ENCODE results near the gene TTLL3. TPM values are rescaled to one million over a fixed set of nuclear protein-coding genes. Genes with fewer than 3 reads are reported as not detected.
"Not testable (repeated sequence)": the region's sequence is repeated elsewhere in the genome, so short reads cannot be mapped to it uniquely, and the experiment has no call there.

The TTLL3 gene, protein sequence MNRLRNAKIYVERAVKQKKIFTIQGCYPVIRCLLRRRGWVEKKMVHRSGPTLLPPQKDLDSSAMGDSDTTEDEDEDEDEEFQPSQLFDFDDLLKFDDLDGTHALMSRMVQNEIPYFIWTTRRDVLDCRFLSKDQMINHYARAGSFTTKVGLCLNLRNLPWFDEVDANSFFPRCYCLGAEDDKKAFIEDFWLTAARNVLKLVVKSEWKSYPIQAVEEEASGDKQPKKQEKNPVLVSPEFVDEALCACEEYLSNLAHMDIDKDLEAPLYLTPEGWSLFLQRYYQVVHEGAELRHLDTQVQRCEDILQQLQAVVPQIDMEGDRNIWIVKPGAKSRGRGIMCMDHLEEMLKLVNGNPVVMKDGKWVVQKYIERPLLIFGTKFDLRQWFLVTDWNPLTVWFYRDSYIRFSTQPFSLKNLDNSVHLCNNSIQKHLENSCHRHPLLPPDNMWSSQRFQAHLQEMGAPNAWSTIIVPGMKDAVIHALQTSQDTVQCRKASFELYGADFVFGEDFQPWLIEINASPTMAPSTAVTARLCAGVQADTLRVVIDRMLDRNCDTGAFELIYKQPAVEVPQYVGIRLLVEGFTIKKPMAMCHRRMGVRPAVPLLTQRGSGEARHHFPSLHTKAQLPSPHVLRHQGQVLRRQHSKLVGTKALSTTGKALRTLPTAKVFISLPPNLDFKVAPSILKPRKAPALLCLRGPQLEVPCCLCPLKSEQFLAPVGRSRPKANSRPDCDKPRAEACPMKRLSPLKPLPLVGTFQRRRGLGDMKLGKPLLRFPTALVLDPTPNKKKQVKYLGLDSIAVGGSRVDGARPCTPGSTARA
- 10 to 100 TPM in 1 of 3 donors, 1 to 10 TPM in 2; 4.2 to 10.1 (median 5.0) TPM for polyA plus RNA-seq

DNA sequence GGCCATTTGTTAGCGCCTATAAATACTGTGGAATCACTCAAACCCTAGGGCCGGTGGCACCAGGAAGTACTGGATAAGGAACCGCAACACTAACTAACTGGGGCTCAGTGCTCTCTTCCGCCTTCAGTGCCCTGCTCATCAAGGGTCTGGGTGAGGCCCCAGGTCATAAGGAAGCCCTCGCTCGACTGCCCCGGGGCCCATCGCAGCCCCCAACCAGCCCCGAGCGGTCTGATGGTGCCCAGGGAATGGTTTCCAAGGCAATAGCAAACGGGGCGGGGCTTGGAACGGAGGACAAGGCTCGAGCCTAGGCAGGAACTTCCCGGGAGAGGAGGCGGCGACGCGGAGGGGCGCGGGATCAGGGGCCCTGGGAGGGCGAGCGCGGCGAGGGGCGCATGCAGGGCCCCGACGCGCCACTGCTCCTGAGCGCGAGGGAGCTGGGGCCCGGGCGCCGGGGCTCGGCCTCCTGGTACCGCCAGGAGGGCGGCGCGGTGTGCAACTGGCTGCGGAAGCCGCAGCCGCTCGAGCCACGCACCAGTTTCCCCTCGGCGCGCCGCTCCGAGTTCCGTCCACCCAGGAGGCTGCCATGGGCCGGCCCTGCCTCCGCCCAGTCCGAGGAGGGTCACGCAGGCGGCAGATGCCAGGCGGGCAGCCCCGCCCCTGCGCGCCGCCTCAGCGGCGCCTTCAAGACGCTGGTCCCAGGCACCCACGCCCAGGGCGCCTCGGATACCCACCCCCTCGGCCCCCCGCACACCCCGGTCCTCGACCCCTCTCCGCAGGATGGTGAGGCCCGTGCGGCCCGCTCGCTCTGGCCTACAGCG, at the start of gene TTLL3:
TSS of gene TTLL3 (plus strand) at position 648 of the 818 bp plus-strand sequence. CDS start 400 bp downstream, outside the sequence.
- H3K36me3 Mint-ChIP-seq, result peaks cover 0 to 10% (median 9%) of the 10 kb centered on the region in 3 donors
- no peaks in the 10 kb centered on the region for H3K9me3 Mint-ChIP-seq
- peaks cover 0 to 10% (median 5%) of the 10 kb centered on the region in 3 donors for H3K27me3 Mint-ChIP-seq (ENCODE audit: low read depth in 3 of 3)
- peak within 1 kb of the TSS; percentile 89 to 95 (median 93) for H3K4me3 Mint-ChIP-seq
- peak within 1 kb of the TSS; percentile 96 to 99 (median 99) for H3K27ac Mint-ChIP-seq
- peaks cover 45 to 59% of the 10 kb centered on the region in 2 donors for H3K4me1 Mint-ChIP-seq
- DNase-seq, result peak; percentile 49 to 55 (median 55)

DNA sequence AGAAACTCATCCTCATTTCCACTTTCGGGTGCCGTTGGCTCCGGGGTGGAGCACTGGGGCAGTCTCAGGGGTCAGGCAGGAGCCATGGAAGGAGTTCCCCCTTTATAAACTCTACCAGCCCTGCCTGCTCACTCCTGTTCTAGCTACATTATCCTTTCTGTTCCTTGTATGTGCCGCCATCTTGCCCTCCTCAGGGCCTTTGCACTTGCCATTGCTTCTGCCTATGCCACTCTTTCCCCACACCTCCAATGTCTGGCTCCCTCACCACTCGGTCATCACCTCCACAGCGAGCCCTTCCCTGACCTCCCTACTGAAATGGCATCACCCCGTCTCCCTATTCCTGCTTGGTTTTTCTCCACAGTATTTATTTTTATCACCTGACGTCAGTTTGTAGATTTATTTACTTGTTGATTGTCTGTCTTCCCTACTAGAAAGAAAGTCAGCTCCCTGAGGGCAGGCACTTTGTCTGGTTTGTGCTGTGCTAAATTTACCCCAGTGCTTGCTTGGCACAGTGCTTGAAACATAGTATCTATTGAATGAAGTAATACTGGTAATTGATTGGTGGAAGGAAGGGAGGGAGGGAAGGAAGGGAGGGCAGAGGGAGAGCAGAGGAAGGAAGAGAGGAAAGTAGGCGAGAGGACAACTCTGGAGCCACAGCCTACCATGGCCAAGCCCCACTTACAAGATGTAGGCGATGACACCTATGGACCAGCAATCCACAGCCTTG, 49.1 kb upstream of the TTLL3 start:
- H3K9me3 Mint-ChIP-seq, result no peaks in the 10 kb centered on the region
- H3K36me3 Mint-ChIP-seq, result peaks cover 13 to 36% (median 18%) of the 10 kb centered on the region in 3 donors
- H3K4me3 Mint-ChIP-seq, result no peak overlapping the region
- no peak for DNase-seq
- peaks cover 0 to 2% (median 0%) of the 10 kb centered on the region in 3 donors for H3K27me3 Mint-ChIP-seq (ENCODE audit: low read depth in 3 of 3)
- peaks cover 0 to 6% of the 10 kb centered on the region in 2 donors for H3K4me1 Mint-ChIP-seq
- peak overlapping the region in 3 of 6 donors; percentile 1 to 51 (median 43) for H3K27ac Mint-ChIP-seq

DNA sequence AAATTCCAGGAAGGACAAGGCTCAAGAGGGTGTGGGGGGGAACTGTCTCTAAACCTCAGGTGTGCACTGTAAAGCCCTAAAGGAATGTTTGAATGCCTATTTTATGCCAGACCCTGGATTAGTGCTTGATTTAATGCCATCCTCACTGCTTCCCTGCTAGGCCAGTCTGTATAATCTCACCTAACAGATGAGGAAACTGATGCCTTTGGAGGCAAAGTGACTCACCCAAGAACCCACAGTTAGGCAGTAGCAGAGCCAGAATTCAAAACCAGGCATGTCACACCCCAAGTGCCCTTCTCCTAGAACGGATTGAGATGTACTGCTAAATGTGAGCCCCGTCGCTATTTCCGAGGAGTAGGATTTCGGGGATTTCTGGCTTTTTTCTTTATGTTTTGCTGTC, 48.1 kb upstream of the TTLL3 start:
- H3K27ac Mint-ChIP-seq, result peak overlapping the region in 1 of 6 donors; percentile 60

DNA sequence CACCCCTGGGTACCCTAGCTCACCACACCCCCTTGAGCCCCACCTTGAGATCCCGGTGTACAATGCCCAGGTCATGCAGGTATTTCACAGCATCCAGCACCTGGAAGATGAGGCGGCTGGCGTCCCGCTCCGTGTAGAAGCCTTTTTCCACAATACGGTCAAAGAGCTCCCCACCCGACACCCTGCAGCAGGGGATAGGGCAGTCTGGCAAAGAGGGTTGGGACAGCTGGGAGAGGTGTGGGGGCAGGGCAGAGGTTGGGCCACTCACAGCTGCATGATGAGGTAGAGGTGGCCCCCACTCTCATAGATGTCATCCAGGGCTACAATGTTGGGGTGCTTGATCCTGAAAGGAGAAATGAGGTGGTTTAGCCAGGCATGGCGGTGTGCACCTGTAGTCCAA, 47.2 kb upstream of the TTLL3 start:
- Mint-ChIP-seq H3K9me3 (no peaks in the 10 kb centered on the region), H3K4me3 (no peak overlapping the region), H3K27ac (no peak overlapping the region), H3K27me3 (ENCODE audit: low read depth in 3 of 3) (peaks cover 0 to 2% (median 0%) of the 10 kb centered on the region in 3 donors), H3K36me3 (peaks cover 13 to 24% (median 22%) of the 10 kb centered on the region in 3 donors), H3K4me1 (peaks cover 13 to 19% of the 10 kb centered on the region in 2 donors)
- DNase-seq, result no peak

More for the DNA sequence above, 48.1 kb upstream of the TTLL3 start:
- no peak for DNase-seq
- Mint-ChIP-seq H3K4me1 (peaks cover 4 to 10% of the 10 kb centered on the region in 2 donors), H3K36me3 (peaks cover 13 to 27% (median 21%) of the 10 kb centered on the region in 3 donors), H3K27me3 (ENCODE audit: low read depth in 3 of 3) (peaks cover 0 to 2% (median 0%) of the 10 kb centered on the region in 3 donors), H3K9me3 (no peaks in the 10 kb centered on the region), H3K4me3 (no peak overlapping the region)

DNA sequence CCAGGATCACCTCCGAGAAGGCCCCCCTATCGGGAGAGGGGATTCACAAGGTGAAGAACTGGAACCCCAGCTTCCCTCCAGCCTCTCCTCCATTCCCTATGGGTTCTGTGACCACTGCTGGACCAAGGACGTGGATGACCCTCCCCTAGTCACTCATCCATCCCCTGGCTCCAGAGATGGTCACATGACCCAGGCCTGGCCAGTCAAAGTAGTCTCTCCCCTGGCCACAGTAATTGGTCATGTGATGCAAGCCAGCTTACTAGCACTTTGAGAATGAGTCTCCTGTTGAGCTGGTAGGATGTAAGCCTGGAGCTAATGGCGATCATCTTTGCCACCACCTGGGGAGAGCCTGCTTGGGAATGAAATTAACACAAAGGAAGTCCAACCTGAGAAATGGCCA, 44.2 kb upstream of the TTLL3 start:
- no peaks in the 10 kb centered on the region for H3K9me3 Mint-ChIP-seq
- no peak overlapping the region for H3K4me3 Mint-ChIP-seq
- peaks cover 40% of the 10 kb centered on the region in 2 donors for H3K4me1 Mint-ChIP-seq
- H3K27ac Mint-ChIP-seq, result peak overlapping the region in 1 of 6 donors; percentile 29
- H3K27me3 Mint-ChIP-seq (ENCODE audit: low read depth in 3 of 3), result no peaks in the 10 kb centered on the region
- peaks cover 0 to 8% (median 3%) of the 10 kb centered on the region in 3 donors for H3K36me3 Mint-ChIP-seq
- no peak for DNase-seq

DNA sequence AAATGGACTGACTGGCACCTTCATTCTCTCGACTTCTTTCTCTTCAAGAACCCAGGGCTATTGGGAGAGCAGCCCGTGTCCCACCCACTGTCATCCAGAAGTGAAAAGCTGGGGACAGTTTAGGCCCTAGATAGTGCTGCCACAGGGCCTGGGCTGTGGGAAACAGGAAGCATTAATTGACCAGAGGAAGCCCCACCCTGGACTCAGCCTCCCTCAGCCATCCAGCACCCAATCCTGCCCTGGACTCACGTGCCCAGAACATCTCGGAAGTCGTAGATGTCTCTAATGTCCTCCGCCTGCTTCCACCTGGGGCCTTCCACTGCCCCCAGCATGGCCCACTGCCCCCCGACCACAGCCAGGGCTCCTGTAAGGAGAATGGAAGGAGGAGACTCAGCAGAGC, 42.6 kb upstream of the TTLL3 start:
- peaks cover 0 to 12% (median 0%) of the 10 kb centered on the region in 3 donors for H3K36me3 Mint-ChIP-seq
- H3K4me3 Mint-ChIP-seq, result peak overlapping the region in 4 of 5 donors; percentile 5 to 26 (median 18)
- no peaks in the 10 kb centered on the region for H3K9me3 Mint-ChIP-seq
- no peak for DNase-seq
- peak overlapping the region; percentile 31 to 64 (median 53) for H3K27ac Mint-ChIP-seq
- no peaks in the 10 kb centered on the region for H3K27me3 Mint-ChIP-seq (ENCODE audit: low read depth in 3 of 3)
- H3K4me1 Mint-ChIP-seq, result peaks cover 41 to 43% of the 10 kb centered on the region in 2 donors

DNA sequence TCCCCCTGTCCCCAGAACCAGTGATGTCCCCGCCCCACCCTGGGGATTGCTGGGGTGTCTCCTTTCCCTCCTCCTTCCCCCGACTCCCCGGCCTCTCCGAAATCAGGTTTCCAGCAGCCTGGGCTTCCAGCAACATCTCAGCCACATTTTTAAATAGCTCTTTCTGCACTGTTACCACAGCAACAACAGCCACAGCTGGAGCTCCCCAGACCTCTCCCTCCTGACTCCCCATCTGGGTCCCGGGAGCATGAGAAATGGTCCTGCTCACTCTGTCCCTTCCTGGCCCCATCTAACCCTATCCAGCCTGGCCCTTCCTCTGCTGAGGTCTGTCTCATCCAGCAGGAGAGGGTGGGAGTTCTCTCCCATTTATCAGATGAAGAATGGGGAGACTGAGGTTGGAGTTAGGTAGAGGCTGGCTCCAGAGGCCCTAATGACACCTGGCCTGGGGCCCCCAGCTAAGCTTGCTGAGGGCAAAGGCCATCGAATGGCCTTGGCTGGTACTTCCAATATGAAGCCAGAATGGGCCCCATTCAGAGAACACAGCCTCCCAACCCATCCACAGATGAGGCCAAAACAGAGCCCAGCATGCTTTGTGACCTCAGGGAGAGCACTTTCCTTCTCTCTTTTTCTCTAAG, 41.8 kb upstream of the TTLL3 start:
- no peak for DNase-seq

DNA sequence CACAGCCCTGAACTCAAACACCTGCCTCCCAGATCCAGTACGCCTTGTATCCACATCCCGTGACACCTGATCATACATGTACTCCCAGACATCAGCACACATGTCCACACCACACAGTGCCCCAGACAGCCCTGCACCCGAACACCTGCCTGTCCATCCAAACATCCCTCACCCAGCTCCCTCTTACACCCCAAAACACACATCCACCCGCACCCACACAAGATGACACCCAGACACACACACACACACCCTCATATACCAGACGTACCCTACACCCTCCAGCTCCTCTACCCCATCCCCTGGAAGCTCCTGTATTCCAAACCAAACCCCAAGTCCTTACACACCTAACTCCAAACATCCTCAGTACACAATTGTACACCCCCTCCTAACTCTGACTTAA, 41.0 kb upstream of the TTLL3 start:
- H3K9me3 Mint-ChIP-seq, result no peaks in the 10 kb centered on the region

More for the DNA sequence above, 41.8 kb upstream of the TTLL3 start:
- Mint-ChIP-seq H3K27me3 (ENCODE audit: low read depth in 3 of 3) (no peaks in the 10 kb centered on the region), H3K27ac (peak overlapping the region in 3 of 6 donors; percentile 35 to 64 (median 51)), H3K36me3 (peaks cover 0 to 15% (median 0%) of the 10 kb centered on the region in 3 donors), H3K9me3 (no peaks in the 10 kb centered on the region), H3K4me1 (peaks cover 41 to 43% of the 10 kb centered on the region in 2 donors), H3K4me3 (peak overlapping the region in 4 of 5 donors; percentile 23 to 76 (median 52))

DNA sequence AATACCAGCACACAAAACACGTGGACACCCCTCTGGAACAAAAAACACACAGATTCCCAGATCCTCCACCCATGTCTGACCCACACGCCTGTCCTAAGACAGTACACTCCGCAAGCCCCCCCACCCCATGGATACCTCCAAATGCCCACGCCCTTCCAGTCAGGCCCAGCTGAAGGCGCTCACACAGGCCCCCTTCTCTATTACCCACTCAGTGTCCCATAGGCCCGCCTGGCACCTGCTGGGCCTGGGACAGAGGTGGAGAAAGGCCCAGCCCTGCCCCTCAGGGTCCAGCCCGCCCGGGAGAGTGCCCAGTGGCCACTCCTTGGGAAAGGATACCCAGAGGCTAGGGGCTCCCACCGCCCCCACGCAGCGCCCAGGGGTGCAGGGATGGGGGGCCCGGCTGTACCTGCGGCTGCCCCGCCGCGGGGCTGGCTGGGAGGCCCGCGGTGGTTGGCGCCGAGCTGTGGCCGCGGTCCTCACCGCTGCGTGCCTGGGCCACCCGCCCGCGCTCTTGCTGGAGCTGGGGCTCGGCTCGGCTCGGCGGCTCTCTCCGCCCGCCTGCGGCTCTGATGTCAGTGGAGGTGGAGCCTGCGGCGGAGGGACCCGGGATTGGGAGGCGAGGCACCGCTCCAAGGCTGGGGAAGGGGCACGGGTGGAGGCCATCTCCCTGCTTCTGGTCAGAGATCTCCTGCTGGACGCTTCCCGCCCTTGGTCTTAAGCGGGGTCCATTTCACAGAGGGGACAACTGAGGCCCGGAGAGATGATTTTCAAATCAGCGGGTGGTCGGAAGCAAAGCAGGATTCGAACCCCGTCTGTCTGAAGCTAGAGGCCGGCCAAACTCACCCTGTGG, 40.4 kb upstream of the TTLL3 start, which contains the start of gene CAMK1:
TSS of gene CAMK1 (minus strand) at position 522 of the 850 bp plus-strand sequence. CDS start 2,198 bp downstream, outside the sequence.
- no peaks in the 10 kb centered on the region for H3K9me3 Mint-ChIP-seq
- no peaks in the 10 kb centered on the region for H3K27me3 Mint-ChIP-seq (ENCODE audit: low read depth in 3 of 3)
- H3K4me1 Mint-ChIP-seq, result peaks cover 41 to 43% of the 10 kb centered on the region in 2 donors
- peak within 1 kb of the TSS; percentile 75 to 85 (median 76) for H3K4me3 Mint-ChIP-seq
- DNase-seq, result peak; percentile 56 to 59 (median 56)
- H3K27ac Mint-ChIP-seq, result peak within 1 kb of the TSS in 5 of 6 donors; percentile 1 to 81 (median 72)
- peaks cover 0 to 15% (median 0%) of the 10 kb centered on the region in 3 donors for H3K36me3 Mint-ChIP-seq

More for the DNA sequence above, 41.0 kb upstream of the TTLL3 start:
- Mint-ChIP-seq H3K27ac (peak overlapping the region in 5 of 6 donors; percentile 1 to 81 (median 72)), H3K4me1 (peaks cover 41 to 43% of the 10 kb centered on the region in 2 donors), H3K27me3 (ENCODE audit: low read depth in 3 of 3) (no peaks in the 10 kb centered on the region), H3K36me3 (peaks cover 0 to 15% (median 0%) of the 10 kb centered on the region in 3 donors), H3K4me3 (peak overlapping the region; percentile 75 to 85 (median 76))
- no peak for DNase-seq

DNA sequence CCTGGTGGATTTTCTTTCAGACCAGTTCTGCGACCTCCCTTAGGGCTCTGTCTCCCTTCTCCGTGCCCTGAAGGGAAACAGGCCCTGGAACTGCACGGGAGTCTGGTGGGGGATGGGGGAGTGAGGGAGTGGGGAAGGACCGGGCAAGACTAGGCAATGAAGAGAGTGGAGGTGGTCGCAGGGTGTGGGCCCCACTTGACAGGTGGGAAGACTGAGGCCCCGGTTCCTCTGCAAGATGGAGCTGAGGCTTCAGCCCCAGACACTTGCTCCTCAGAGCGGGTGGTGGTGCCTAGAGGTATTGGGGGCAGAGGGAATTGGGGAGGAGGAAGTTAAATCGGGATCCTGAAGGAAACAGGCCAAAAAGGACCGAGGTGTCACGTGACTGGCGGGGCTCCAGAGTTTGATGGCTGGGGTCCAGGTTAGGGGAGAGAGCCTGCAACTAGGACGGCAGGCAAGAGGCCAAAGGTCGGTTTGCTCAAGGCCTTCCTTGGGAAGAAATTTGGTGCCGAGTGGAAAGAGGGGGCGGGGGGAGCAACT, 39.7 kb upstream of the TTLL3 start:
- peaks cover 41 to 43% of the 10 kb centered on the region in 2 donors for H3K4me1 Mint-ChIP-seq
- no peaks in the 10 kb centered on the region for H3K27me3 Mint-ChIP-seq (ENCODE audit: low read depth in 3 of 3)
- H3K27ac Mint-ChIP-seq, result peak overlapping the region in 2 of 6 donors; percentile 35 to 45

DNA sequence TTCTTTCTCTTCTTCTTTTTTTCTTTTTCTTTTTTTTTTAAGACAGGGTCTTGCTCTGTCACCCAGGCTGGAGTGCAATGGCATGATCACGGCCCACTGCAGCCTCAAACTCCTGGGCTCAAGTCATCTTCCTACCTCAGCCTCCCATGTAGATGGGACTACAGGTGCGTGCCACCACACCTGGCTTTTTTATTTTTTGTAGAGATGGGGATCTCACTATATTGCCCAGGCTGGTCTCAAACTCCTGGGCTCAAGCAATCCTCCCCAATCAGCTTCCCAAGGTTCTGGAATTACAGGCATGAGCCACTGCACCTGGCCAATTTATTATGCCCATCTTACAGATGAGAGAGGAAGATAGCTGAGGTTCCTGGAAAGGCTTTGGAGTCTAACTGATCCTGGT, 39.1 kb upstream of the TTLL3 start:
- not testable (repeated sequence) for H3K9me3 Mint-ChIP-seq; H3K27ac Mint-ChIP-seq; H3K27me3 Mint-ChIP-seq (ENCODE audit: low read depth in 3 of 3); DNase-seq
- Mint-ChIP-seq H3K4me3 (peak overlapping the region; percentile 49 to 74 (median 72)), H3K4me1 (peaks cover 41 to 43% of the 10 kb centered on the region in 2 donors), H3K36me3 (peaks cover 0 to 12% (median 0%) of the 10 kb centered on the region in 3 donors)

More for the DNA sequence above, 39.7 kb upstream of the TTLL3 start:
- Mint-ChIP-seq H3K9me3 (no peaks in the 10 kb centered on the region), H3K36me3 (peaks cover 0 to 12% (median 0%) of the 10 kb centered on the region in 3 donors), H3K4me3 (peak overlapping the region; percentile 65 to 77 (median 74))
- no peak for DNase-seq

Data from immature natural killer cell (primary cell).